KMS-11 (cell line): ENCODE results near the gene HSDL2.

Experiments
- H2AFZ ChIP-seq: fragments of 200-600 bp; sonication (generic); 2 replicates; pipeline ENCODE4 v1.6.1; 2016; ENCODE audit warnings: antibody characterized with exemption, mixed run types, low read depth
- H3K27ac ChIP-seq: fragments of 200-600 bp; sonication (generic); 2 replicates; pipeline ENCODE4 v1.6.1; 2016; ENCODE audit warnings: mild to moderate bottlenecking, mixed run types
- H3K27me3 ChIP-seq: fragments of 200-600 bp; sonication (generic); 2 replicates; pipeline ENCODE4 v1.6.1; 2017; ENCODE audit warnings: mild to moderate bottlenecking, low read depth, mixed run types, moderate library complexity; ENCODE audit not compliant: insufficient read depth
- H3K36me3 ChIP-seq: fragments of 200-600 bp; sonication (generic); 2 replicates; pipeline ENCODE4 v1.6.1; 2017; ENCODE audit warnings: mild to moderate bottlenecking, mixed run types; ENCODE audit not compliant: insufficient read depth
- H3K4me1 ChIP-seq: fragments of 200-600 bp; sonication (generic); 2 replicates; pipeline ENCODE4 v1.6.1; 2016; ENCODE audit warnings: mild to moderate bottlenecking, low read depth, mixed run types; ENCODE audit not compliant: poor library complexity, severe bottlenecking
- H3K4me2 ChIP-seq: fragments of 200-600 bp; sonication (generic); 2 replicates; pipeline ENCODE4 v1.7.0; 2016; ENCODE audit warnings: mild to moderate bottlenecking, mixed run types
- H3K4me3 ChIP-seq: fragments of 200-600 bp; sonication (generic); IDR thresholded peaks from 2 replicates; pipeline ENCODE4 v1.6.1; 2017; ENCODE audit warnings: low read depth, low read length, mixed read lengths; ENCODE audit not compliant: insufficient read depth
- H3K79me2 ChIP-seq: fragments of 200-600 bp; sonication (generic); 2 replicates; pipeline ENCODE4 v1.6.1; 2016; ENCODE audit warnings: low read depth, mixed run types; ENCODE audit not compliant: insufficient read depth
- H3K9ac ChIP-seq: fragments of 200-600 bp; sonication (generic); 2 replicates; pipeline ENCODE4 v1.6.1; 2016; ENCODE audit warnings: mild to moderate bottlenecking, mixed run types
- H4K20me1 ChIP-seq: fragments of 200-600 bp; sonication (generic); 2 replicates; pipeline ENCODE4 v1.6.1; 2016; ENCODE audit warnings: mild to moderate bottlenecking, mixed run types; ENCODE audit not compliant: insufficient read depth
- CTCF ChIP-seq: fragments of 200-600 bp; sonication (generic); conservative IDR thresholded peaks from 2 replicates; pipeline ENCODE4 v1.6.1; 2017; ENCODE audit warnings: low read depth, mild to moderate bottlenecking, antibody characterized with exemption, low read length, moderate library complexity, mixed read lengths

The HSDL2 gene

GRCh38 chr9:112445196-112445595 lies 65.3 kb downstream of the HSDL2 start:
- Histone ChIP-seq H3K27me3 (no peaks in the 10 kb centered on the region), H3K4me1 (no peaks in the 10 kb centered on the region), H3K4me2 (no peak overlapping the region), H3K27ac (no peak overlapping the region), H4K20me1 (no peaks in the 10 kb centered on the region), H3K9ac (no peak overlapping the region), H3K4me3 (no peak overlapping the region), H3K79me2 (no peaks in the 10 kb centered on the region), H3K36me3 (no peaks in the 10 kb centered on the region), H2AFZ (no peak overlapping the region)
- TF ChIP-seq CTCF, result no peak

GRCh38 chr9:112446080-112446479 lies 66.2 kb downstream of the HSDL2 start:
- Histone ChIP-seq H3K79me2 (no peaks in the 10 kb centered on the region), H3K27me3 (no peaks in the 10 kb centered on the region), H3K4me1 (no peaks in the 10 kb centered on the region), H4K20me1 (no peaks in the 10 kb centered on the region), H3K4me3 (no peak overlapping the region), H3K36me3 (no peaks in the 10 kb centered on the region), H3K9ac (no peak overlapping the region), H2AFZ (no peak overlapping the region), H3K27ac (no peak overlapping the region), H3K4me2 (no peak overlapping the region)
- TF ChIP-seq CTCF, result no peak

- Histone ChIP-seq H3K9ac (no peak overlapping the region), H3K79me2 (no peaks in the 10 kb centered on the region), H3K27ac (no peak overlapping the region), H3K4me1 (no peaks in the 10 kb centered on the region), H3K4me2 (no peak overlapping the region), H4K20me1 (no peaks in the 10 kb centered on the region), H2AFZ (no peak overlapping the region), H3K4me3 (no peak overlapping the region), H3K36me3 (no peaks in the 10 kb centered on the region), H3K27me3 (no peaks in the 10 kb centered on the region)
- TF ChIP-seq CTCF, result no peak
Observed at GRCh38 chr9:112446526-112446925, 66.6 kb downstream of the HSDL2 start.

- Histone ChIP-seq H3K36me3 (no peaks in the 10 kb centered on the region), H3K4me1 (no peaks in the 10 kb centered on the region), H3K27ac (no peak overlapping the region), H3K79me2 (no peaks in the 10 kb centered on the region), H2AFZ (no peak overlapping the region), H3K4me3 (no peak overlapping the region), H3K27me3 (no peaks in the 10 kb centered on the region), H4K20me1 (no peaks in the 10 kb centered on the region), H3K9ac (no peak overlapping the region), H3K4me2 (no peak overlapping the region)
- no peak for TF ChIP-seq CTCF
Observed at GRCh38 chr9:112447283-112447761, 67.4 kb downstream of the HSDL2 start.
